IMR-90 (cell line): ENCODE data around the gene DOK6. TPM values are rescaled to one million over a fixed set of nuclear protein-coding genes. Genes with fewer than 3 reads are reported as not detected.

Experiments used
- ATAC-seq: fragments of 200-7000 bp; cut with Tn5 transposase; 2 replicates; pipeline ENCODE4 v1.9.1; 2020; ENCODE audit warnings: low read depth, mild to moderate bottlenecking, moderate library complexity
- BruUV-seq: library from RNA; stranded (reverse); fragments of 400-500 nt; replicated peaks from 2 replicates; lab custom pipeline; 2021; lab: Mats Ljungman, UMichigan
- CTCF ChIA-PET: fragments of 300-600 bp; formaldehyde crosslinking; extraction: SDS; loops from one replicate; lab custom pipeline; 2021; ENCODE audit warnings: antibody characterized with exemption; lab: Yijun Ruan, JAX
- POLR2A ChIA-PET: fragments of 300-600 bp; sonication (Branson Sonifier 250); formaldehyde crosslinking; loops from one replicate; lab custom pipeline; 2022; ENCODE audit warnings: antibody characterized with exemption; ENCODE audit not compliant: unreplicated experiment; lab: Charles Lee
- DNase-seq: peaks from one replicate; pipeline ENCODE4 v3.0.0; 2013
- H2AFZ ChIP-seq: replicated peaks from 2 replicates; pipeline ENCODE3; 2013; ENCODE audit warnings: low read length, mild to moderate bottlenecking; ENCODE audit not compliant: poor library complexity
- H2AK5ac ChIP-seq: 2 replicates; pipeline ENCODE4 v1.6.1; 2013; ENCODE audit warnings: low read depth, low read length, inconsistent platforms
- H2AK9ac ChIP-seq: replicated peaks from 2 replicates; pipeline ENCODE3; 2013; ENCODE audit warnings: mild to moderate bottlenecking, low read depth, low read length, moderate library complexity; ENCODE audit not compliant: poor library complexity
- H2BK120ac ChIP-seq: 2 replicates; pipeline ENCODE4 v1.6.1; 2013; ENCODE audit warnings: low read depth, low read length, inconsistent platforms
- H2BK15ac ChIP-seq: 3 replicates; pipeline ENCODE4 v1.6.1; 2013; ENCODE audit warnings: low read depth, low read length, inconsistent platforms
- H2BK20ac ChIP-seq: 2 replicates; pipeline ENCODE4 v1.6.1; 2013; ENCODE audit warnings: low read depth, mild to moderate bottlenecking, inconsistent platforms, low read length, moderate library complexity
- H2BK5ac ChIP-seq: 2 replicates; pipeline ENCODE4 v1.6.1; 2013; ENCODE audit warnings: mild to moderate bottlenecking, low read depth, low read length, inconsistent platforms; ENCODE audit not compliant: poor library complexity, severe bottlenecking
- H3K14ac ChIP-seq: replicated peaks from 2 replicates; pipeline ENCODE4 v1.6.1; 2013; ENCODE audit warnings: low read depth, low read length, inconsistent platforms
- H3K18ac ChIP-seq: 2 replicates; pipeline ENCODE4 v1.6.1; 2013; ENCODE audit warnings: low read depth, low read length, control low read depth
- H3K23ac ChIP-seq: 2 replicates; pipeline ENCODE4 v1.6.1; 2013; ENCODE audit warnings: low read depth, low read length, inconsistent platforms
- H3K27ac ChIP-seq: 2 replicates; pipeline ENCODE4 v1.5.1; 2013; ENCODE audit warnings: mild to moderate bottlenecking, control low read depth, low read length; ENCODE audit not compliant: insufficient read depth
- H3K27me3 ChIP-seq: 2 replicates; pipeline ENCODE4 v1.6.1; 2013; ENCODE audit warnings: low read length; ENCODE audit not compliant: control insufficient read depth, insufficient read depth
- H3K36me3 ChIP-seq: 2 replicates; pipeline ENCODE4 v1.6.1; 2013; ENCODE audit warnings: low read length, mixed read lengths; ENCODE audit not compliant: control insufficient read depth, insufficient read depth
- H3K4ac ChIP-seq: 2 replicates; pipeline ENCODE4 v1.6.1; 2013; ENCODE audit warnings: low read depth, low read length, inconsistent platforms
- H3K4me1 ChIP-seq: 2 replicates; pipeline ENCODE4 v1.6.1; 2013; ENCODE audit warnings: low read length, mixed read lengths; ENCODE audit not compliant: control insufficient read depth, insufficient read depth
- H3K4me2 ChIP-seq: 2 replicates; pipeline ENCODE4 v1.6.1; 2013; ENCODE audit warnings: low read depth, mild to moderate bottlenecking, control low read depth, low read length, moderate library complexity
- H3K4me3 ChIP-seq: 2 replicates; pipeline ENCODE4 v1.5.1; 2013; ENCODE audit warnings: low read depth, mild to moderate bottlenecking, control low read depth, low read length, moderate library complexity; ENCODE audit not compliant: insufficient read depth
- H3K56ac ChIP-seq: 2 replicates; pipeline ENCODE4 v1.6.1; 2013; ENCODE audit warnings: low read length, inconsistent platforms; ENCODE audit not compliant: insufficient read depth; ENCODE audit errors: extremely low read depth
- H3K79me1 ChIP-seq, 2 experiments: 2 replicates each; pipeline ENCODE4 v1.6.1; 2013; ENCODE audit warnings: low read length in 2 of 2, inconsistent platforms in 1 of 2, low read depth in 1 of 2
- H3K9ac ChIP-seq: 2 replicates; pipeline ENCODE4 v1.6.1; 2013; ENCODE audit warnings: low read depth, low read length, control low read depth
- H3K9me1 ChIP-seq: 2 replicates; pipeline ENCODE4 v1.6.1; 2013; ENCODE audit warnings: low read length, inconsistent platforms; ENCODE audit not compliant: insufficient read depth
- H3K9me3 ChIP-seq: 2 replicates; pipeline ENCODE4 v1.6.1; 2013; ENCODE audit warnings: low read length; ENCODE audit not compliant: control insufficient read depth, insufficient read depth
- H4K20me1 ChIP-seq: 2 replicates; pipeline ENCODE4 v1.6.1; 2013; ENCODE audit warnings: low read length, inconsistent platforms; ENCODE audit not compliant: insufficient read depth
- H4K5ac ChIP-seq: 2 replicates; pipeline ENCODE4 v1.6.1; 2013; ENCODE audit warnings: mild to moderate bottlenecking, low read depth, low read length, control low read depth
- H4K8ac ChIP-seq, 2 experiments: 2 replicates each; pipeline ENCODE4 v1.6.1; 2013; ENCODE audit warnings: low read depth in 2 of 2, low read length in 2 of 2, control low read depth in 1 of 2, inconsistent platforms in 1 of 2
- H4K91ac ChIP-seq: 2 replicates; pipeline ENCODE4 v1.6.1; 2013; ENCODE audit warnings: low read depth, low read length, inconsistent platforms; ENCODE audit not compliant: insufficient read depth
- BHLHE40 ChIP-seq: fragments of 150-350 bp; IDR thresholded peaks from 2 replicates; pipeline ENCODE4 v1.6.1; 2016; ENCODE audit warnings: mild to moderate bottlenecking, low read depth, low read length
- CEBPB ChIP-seq: IDR thresholded peaks from 2 replicates; pipeline ENCODE4 v1.6.1; 2012; ENCODE audit warnings: low read depth, low read length, improper control_type of control experiment
- CHD1 ChIP-seq: IDR thresholded peaks from 2 replicates; pipeline ENCODE4 v1.6.1; 2012; ENCODE audit warnings: low read depth, low read length, improper control_type of control experiment
- FOS ChIP-seq: fragments of 150-350 bp; IDR thresholded peaks from 2 replicates; pipeline ENCODE4 v1.6.1; 2016; ENCODE audit warnings: low read depth, low read length
- MAFK ChIP-seq: IDR thresholded peaks from 2 replicates; pipeline ENCODE4 v1.6.1; 2012; ENCODE audit warnings: low read depth, low read length, improper control_type of control experiment
- MAZ ChIP-seq: IDR thresholded peaks from 2 replicates; pipeline ENCODE4 v1.6.1; 2012; ENCODE audit warnings: low read depth, mild to moderate bottlenecking, low read length, improper control_type of control experiment, moderate library complexity, borderline replicate concordance
- MXI1 ChIP-seq: IDR thresholded peaks from 2 replicates; pipeline ENCODE4 v1.6.1; 2012; ENCODE audit warnings: low read depth, mild to moderate bottlenecking, low read length, moderate library complexity, borderline replicate concordance
- NFE2L2 ChIP-seq: fragments of 150-350 bp; IDR thresholded peaks from 2 replicates; pipeline ENCODE4 v1.6.1; 2016; ENCODE audit warnings: low read depth, mild to moderate bottlenecking, low read length
- POLR2A ChIP-seq: IDR thresholded peaks from 2 replicates; pipeline ENCODE4 v1.6.1; 2012; ENCODE audit warnings: mild to moderate bottlenecking, low read depth, low read length
- RAD21 ChIP-seq: IDR thresholded peaks from 2 replicates; pipeline ENCODE4 v1.6.1; 2012; ENCODE audit warnings: low read length, improper control_type of control experiment
- RCOR1 ChIP-seq: IDR thresholded peaks from 2 replicates; pipeline ENCODE4 v1.6.1; 2012; ENCODE audit warnings: mild to moderate bottlenecking, low read length, improper control_type of control experiment; ENCODE audit not compliant: insufficient replicate concordance
- RFX5 ChIP-seq: IDR thresholded peaks from 2 replicates; pipeline ENCODE4 v1.8.0; 2012; ENCODE audit warnings: low read depth, mild to moderate bottlenecking, low read length, moderate library complexity
- SMC3 ChIP-seq: fragments of 150-350 bp; IDR thresholded peaks from 2 replicates; pipeline ENCODE4 v1.6.1; 2016; ENCODE audit warnings: low read depth, mild to moderate bottlenecking, antibody characterized with exemption, low read length, moderate library complexity
- WGBS, 2 experiments: methylation state at CpG; one replicate each; pipeline versions ENCODE4 v1.1.5 to v1.1.7; 2013; ENCODE audit warnings: missing lambda C conversion rate in 2 of 2; ENCODE audit not compliant: insufficient read length in 1 of 2; ENCODE audit errors: extremely low coverage in 2 of 2; 5-methylcytosine and 5-hydroxymethylcytosine counted together
- dilution Hi-C: fragments of 300-500 bp; cut with HindIII; formaldehyde crosslinking; loops from one replicate; pipeline ENCODE4 v1.14.3; 2018; ENCODE audit warnings: low sequenced_read_pairs; ENCODE audit not compliant: unreplicated experiment
- in situ Hi-C: fragments of 300-500 bp; cut with MboI; formaldehyde crosslinking; loops from 3 replicates; pipeline ENCODE4 v1.14.3; 2019; ENCODE audit warnings: low sequenced_read_pairs, inconsistent platforms, mixed read lengths
- intact Hi-C: fragments of 100-400 bp; cut with micrococcal nuclease; formaldehyde crosslinking; loops from 2 replicates; pipeline ENCODE4 v1.10.0; 2022
- polyA plus RNA-seq, 3 experiments: library from polyadenylated mRNA; depleted of rRNA; stranded (reverse); fragments of >200 nt; gene quantifications; 2 replicates each; pipeline ENCODE4 v1.2.3, GENCODE V29; 2012; ENCODE audit warnings: low replicate concordance in 1 of 3
- total RNA-seq: library from RNA; depleted of rRNA; stranded (reverse); fragments of >200 nt; gene quantifications from 2 replicates; pipeline ENCODE4 v1.2.3, GENCODE V29; 2012
- TF ChIP-seq, protein P1 (sequence below): conservative IDR thresholded peaks from 2 replicates; pipeline ENCODE4 v1.5.1; 2012; ENCODE audit warnings: mild to moderate bottlenecking, low read depth, low read length, improper control_type of control experiment
- TF ChIP-seq, protein P2 (sequence below): fragments of 150-350 bp; IDR thresholded peaks from 2 replicates; pipeline ENCODE4 v1.6.1; 2016; ENCODE audit warnings: low read depth, mild to moderate bottlenecking, low read length, moderate library complexity, borderline replicate concordance
- TF ChIP-seq, protein P3 (sequence below): fragments of 150-350 bp; IDR thresholded peaks from 2 replicates; pipeline ENCODE4 v1.6.1; 2017; ENCODE audit warnings: mild to moderate bottlenecking, antibody characterized with exemption, low read length, low read depth

Gene DOK6
- total and polyA plus RNA-seq, 2 of the 4 experiments (the other 2 are of a cell fraction), result 1.9 to 2.7 TPM

DNA sequence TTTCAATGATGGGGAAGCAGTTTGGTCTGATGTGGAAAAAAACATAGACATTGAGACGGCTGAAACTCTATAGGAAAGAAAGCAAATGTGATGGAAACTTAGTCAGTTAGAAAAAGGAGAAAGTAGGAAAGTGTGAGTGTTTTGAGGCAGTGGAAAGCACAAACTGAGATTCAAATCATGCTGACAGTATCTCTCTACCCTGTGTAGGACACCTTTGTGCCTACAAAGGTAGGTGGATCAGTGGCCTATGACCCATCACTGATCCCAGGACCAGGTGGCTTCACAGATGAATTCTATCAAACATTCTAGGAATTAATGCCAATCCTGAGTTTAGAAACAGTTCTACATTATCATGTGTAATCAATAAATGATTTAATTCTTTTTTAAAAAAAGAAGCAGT is 489.9 kb downstream of the DOK6 start:
- dilution Hi-C loops, result no loop called here
- Histone ChIP-seq H3K18ac (no peak overlapping the region), H3K9ac (no peak overlapping the region), H3K36me3 (no peaks in the 10 kb centered on the region), H2AFZ (no peak overlapping the region), H4K20me1 (no peaks in the 10 kb centered on the region), H3K4ac (no peak overlapping the region), H3K9me1 (no peaks in the 10 kb centered on the region), H2AK9ac (no peak overlapping the region), H3K4me2 (no peak overlapping the region), H3K27me3 (no peaks in the 10 kb centered on the region), H2BK5ac (no peak overlapping the region), H3K9me3 (no peaks in the 10 kb centered on the region), H4K8ac (no peak overlapping the region), H4K5ac (no peak overlapping the region), H3K27ac (no peak overlapping the region), H4K91ac (no peak overlapping the region), H3K4me1 (no peaks in the 10 kb centered on the region), H2BK20ac (no peak overlapping the region), H3K56ac (no peak overlapping the region), H3K4me3 (no peak overlapping the region), H2AK5ac (no peak overlapping the region), H3K14ac (no peak overlapping the region), H3K23ac (no peak overlapping the region), H3K79me1 (no peaks in the 10 kb centered on the region), H2BK120ac (no peak overlapping the region), H2BK15ac (no peak overlapping the region)
- no peak for DNase-seq
- ATAC-seq, result no peak
- WGBS, 2 experiments, result no CpG with 5 or more reads among the region's 1 CpG
- ChIA-PET CTCF (no interaction called here), POLR2A (no interaction called here)
- BruUV-seq, result no TSS peak
- intact Hi-C loops, result no loop called here
- TF ChIP-seq CEBPB (no peak), NFE2L2 (no peak), MXI1 (no peak), RCOR1 (no peak), SMC3 (no peak), CHD1 (no peak), FOS (no peak), MAZ (no peak), MAFK (no peak), BHLHE40 (no peak), POLR2A (no peak), RAD21 (no peak), RFX5 (no peak)
- TF ChIP-seq, protein P1, sequence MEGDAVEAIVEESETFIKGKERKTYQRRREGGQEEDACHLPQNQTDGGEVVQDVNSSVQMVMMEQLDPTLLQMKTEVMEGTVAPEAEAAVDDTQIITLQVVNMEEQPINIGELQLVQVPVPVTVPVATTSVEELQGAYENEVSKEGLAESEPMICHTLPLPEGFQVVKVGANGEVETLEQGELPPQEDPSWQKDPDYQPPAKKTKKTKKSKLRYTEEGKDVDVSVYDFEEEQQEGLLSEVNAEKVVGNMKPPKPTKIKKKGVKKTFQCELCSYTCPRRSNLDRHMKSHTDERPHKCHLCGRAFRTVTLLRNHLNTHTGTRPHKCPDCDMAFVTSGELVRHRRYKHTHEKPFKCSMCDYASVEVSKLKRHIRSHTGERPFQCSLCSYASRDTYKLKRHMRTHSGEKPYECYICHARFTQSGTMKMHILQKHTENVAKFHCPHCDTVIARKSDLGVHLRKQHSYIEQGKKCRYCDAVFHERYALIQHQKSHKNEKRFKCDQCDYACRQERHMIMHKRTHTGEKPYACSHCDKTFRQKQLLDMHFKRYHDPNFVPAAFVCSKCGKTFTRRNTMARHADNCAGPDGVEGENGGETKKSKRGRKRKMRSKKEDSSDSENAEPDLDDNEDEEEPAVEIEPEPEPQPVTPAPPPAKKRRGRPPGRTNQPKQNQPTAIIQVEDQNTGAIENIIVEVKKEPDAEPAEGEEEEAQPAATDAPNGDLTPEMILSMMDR, result no peak
- TF ChIP-seq, protein P2, sequence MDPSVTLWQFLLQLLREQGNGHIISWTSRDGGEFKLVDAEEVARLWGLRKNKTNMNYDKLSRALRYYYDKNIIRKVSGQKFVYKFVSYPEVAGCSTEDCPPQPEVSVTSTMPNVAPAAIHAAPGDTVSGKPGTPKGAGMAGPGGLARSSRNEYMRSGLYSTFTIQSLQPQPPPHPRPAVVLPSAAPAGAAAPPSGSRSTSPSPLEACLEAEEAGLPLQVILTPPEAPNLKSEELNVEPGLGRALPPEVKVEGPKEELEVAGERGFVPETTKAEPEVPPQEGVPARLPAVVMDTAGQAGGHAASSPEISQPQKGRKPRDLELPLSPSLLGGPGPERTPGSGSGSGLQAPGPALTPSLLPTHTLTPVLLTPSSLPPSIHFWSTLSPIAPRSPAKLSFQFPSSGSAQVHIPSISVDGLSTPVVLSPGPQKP, result no peak
- TF ChIP-seq, protein P3, sequence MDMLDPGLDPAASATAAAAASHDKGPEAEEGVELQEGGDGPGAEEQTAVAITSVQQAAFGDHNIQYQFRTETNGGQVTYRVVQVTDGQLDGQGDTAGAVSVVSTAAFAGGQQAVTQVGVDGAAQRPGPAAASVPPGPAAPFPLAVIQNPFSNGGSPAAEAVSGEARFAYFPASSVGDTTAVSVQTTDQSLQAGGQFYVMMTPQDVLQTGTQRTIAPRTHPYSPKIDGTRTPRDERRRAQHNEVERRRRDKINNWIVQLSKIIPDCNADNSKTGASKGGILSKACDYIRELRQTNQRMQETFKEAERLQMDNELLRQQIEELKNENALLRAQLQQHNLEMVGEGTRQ, result no peak
- in situ Hi-C loops, result no loop called here
